Measurements from ENCODE around the gene CARMIL3.
"Not testable (repeated sequence)": the region's sequence is repeated elsewhere in the genome, so short reads cannot be mapped to it uniquely, and the experiment has no call there.

Gene CARMIL3

GRCh38 chr14:24105609-24106239, 53.9 kb downstream of the CARMIL3 start:
- H3K27me3 ChIP-seq (ENCODE audit: control insufficient read depth in 2 of 2, insufficient read depth in 2 of 2, low read length in 2 of 2); H3K9me3 ChIP-seq (ENCODE audit: control insufficient read depth in 2 of 2, low read length in 2 of 2); H3K27ac ChIP-seq (ENCODE audit: low read depth in 2 of 2, low read length in 2 of 2); H3K9ac ChIP-seq (ENCODE audit: low read depth in 1 of 2, low read length in 2 of 2); H3K4me3 ChIP-seq (ENCODE audit: low read length in 2 of 2): not testable (repeated sequence)
- H3K4me1 ChIP-seq (ENCODE audit: control insufficient read depth in 2 of 2, insufficient read depth in 2 of 2, low read length in 2 of 2): peaks cover 0 to 13% of the 10 kb centered on the region in 2 donors
- H3K36me3 ChIP-seq (ENCODE audit: control insufficient read depth in 2 of 2, insufficient read depth in 2 of 2, low read length in 2 of 2): peaks cover 21 to 25% of the 10 kb centered on the region in 2 donors

- Histone ChIP-seq H3K9ac (ENCODE audit: low read depth in 1 of 2, low read length in 2 of 2) (no peak overlapping the region), H3K36me3 (ENCODE audit: control insufficient read depth in 2 of 2, insufficient read depth in 2 of 2, low read length in 2 of 2) (peaks cover 13 to 17% of the 10 kb centered on the region in 2 donors), H3K27ac (ENCODE audit: low read depth in 2 of 2, low read length in 2 of 2) (no peak overlapping the region), H3K4me3 (ENCODE audit: low read length in 2 of 2) (no peak overlapping the region), H3K4me1 (ENCODE audit: control insufficient read depth in 2 of 2, insufficient read depth in 2 of 2, low read length in 2 of 2) (peaks cover 0 to 16% of the 10 kb centered on the region in 2 donors), H3K27me3 (ENCODE audit: control insufficient read depth in 2 of 2, insufficient read depth in 2 of 2, low read length in 2 of 2) (no peaks in the 10 kb centered on the region), H3K9me3 (ENCODE audit: control insufficient read depth in 2 of 2, low read length in 2 of 2) (no peaks in the 10 kb centered on the region)
These were observed 55.0 kb downstream of the CARMIL3 start for GRCh38 chr14:24106672-24107271.

GRCh38 chr14:24108336-24108874, 56.6 kb downstream of the CARMIL3 start:
- Histone ChIP-seq H3K4me3 (ENCODE audit: low read length in 2 of 2) (no peak overlapping the region), H3K9me3 (ENCODE audit: control insufficient read depth in 2 of 2, low read length in 2 of 2) (no peaks in the 10 kb centered on the region), H3K9ac (ENCODE audit: low read depth in 1 of 2, low read length in 2 of 2) (no peak overlapping the region), H3K36me3 (ENCODE audit: control insufficient read depth in 2 of 2, insufficient read depth in 2 of 2, low read length in 2 of 2) (peaks cover 4 to 6% of the 10 kb centered on the region in 2 donors), H3K27ac (ENCODE audit: low read depth in 2 of 2, low read length in 2 of 2) (peak overlapping the region; percentile 11 to 60), H3K27me3 (ENCODE audit: control insufficient read depth in 2 of 2, insufficient read depth in 2 of 2, low read length in 2 of 2) (no peaks in the 10 kb centered on the region), H3K4me1 (ENCODE audit: control insufficient read depth in 2 of 2, insufficient read depth in 2 of 2, low read length in 2 of 2) (peaks cover 2 to 19% of the 10 kb centered on the region in 2 donors)

GRCh38 chr14:24110060-24110459, 58.3 kb downstream of the CARMIL3 start:
- Histone ChIP-seq H3K4me1 (ENCODE audit: control insufficient read depth in 2 of 2, insufficient read depth in 2 of 2, low read length in 2 of 2) (peaks cover 5 to 21% of the 10 kb centered on the region in 2 donors), H3K9ac (ENCODE audit: low read depth in 1 of 2, low read length in 2 of 2) (no peak overlapping the region), H3K9me3 (ENCODE audit: control insufficient read depth in 2 of 2, low read length in 2 of 2) (no peaks in the 10 kb centered on the region), H3K36me3 (ENCODE audit: control insufficient read depth in 2 of 2, insufficient read depth in 2 of 2, low read length in 2 of 2) (no peaks in the 10 kb centered on the region), H3K27me3 (ENCODE audit: control insufficient read depth in 2 of 2, insufficient read depth in 2 of 2, low read length in 2 of 2) (no peaks in the 10 kb centered on the region), H3K4me3 (ENCODE audit: low read length in 2 of 2) (no peak overlapping the region), H3K27ac (ENCODE audit: low read depth in 2 of 2, low read length in 2 of 2) (no peak overlapping the region)

- Histone ChIP-seq H3K9ac (ENCODE audit: low read depth in 1 of 2, low read length in 2 of 2) (no peak overlapping the region), H3K27ac (ENCODE audit: low read depth in 2 of 2, low read length in 2 of 2) (peak overlapping the region; percentile 9 to 18), H3K9me3 (ENCODE audit: control insufficient read depth in 2 of 2, low read length in 2 of 2) (no peaks in the 10 kb centered on the region), H3K4me1 (ENCODE audit: control insufficient read depth in 2 of 2, insufficient read depth in 2 of 2, low read length in 2 of 2) (peaks cover 6 to 21% of the 10 kb centered on the region in 2 donors), H3K36me3 (ENCODE audit: control insufficient read depth in 2 of 2, insufficient read depth in 2 of 2, low read length in 2 of 2) (no peaks in the 10 kb centered on the region), H3K4me3 (ENCODE audit: low read length in 2 of 2) (no peak overlapping the region), H3K27me3 (ENCODE audit: control insufficient read depth in 2 of 2, insufficient read depth in 2 of 2, low read length in 2 of 2) (no peaks in the 10 kb centered on the region)
These were observed 58.7 kb downstream of the CARMIL3 start for GRCh38 chr14:24110523-24110922.

- Histone ChIP-seq H3K9ac (ENCODE audit: low read depth in 1 of 2, low read length in 2 of 2) (peak overlapping the region; percentile 93 to 97), H3K4me1 (ENCODE audit: control insufficient read depth in 2 of 2, insufficient read depth in 2 of 2, low read length in 2 of 2) (peaks cover 18 to 32% of the 10 kb centered on the region in 2 donors)
These were observed 61.6 kb downstream of the CARMIL3 start for GRCh38 chr14:24113379-24113800.

GRCh38 chr14:24113801-24114531, 62.2 kb downstream of the CARMIL3 start:
- Histone ChIP-seq H3K27ac (ENCODE audit: low read depth in 2 of 2, low read length in 2 of 2) (peak overlapping the region; percentile 99 to 100), H3K27me3 (ENCODE audit: control insufficient read depth in 2 of 2, insufficient read depth in 2 of 2, low read length in 2 of 2) (no peaks in the 10 kb centered on the region), H3K4me1 (ENCODE audit: control insufficient read depth in 2 of 2, insufficient read depth in 2 of 2, low read length in 2 of 2) (peaks cover 18 to 30% of the 10 kb centered on the region in 2 donors)

More at GRCh38 chr14:24113379-24113800, 61.6 kb downstream of the CARMIL3 start:
- peak overlapping the region; percentile 78 to 95 for H3K4me3 ChIP-seq (ENCODE audit: low read length in 2 of 2)
- peaks cover 10 to 17% of the 10 kb centered on the region in 2 donors for H3K36me3 ChIP-seq (ENCODE audit: control insufficient read depth in 2 of 2, insufficient read depth in 2 of 2, low read length in 2 of 2)
- H3K27me3 ChIP-seq (ENCODE audit: control insufficient read depth in 2 of 2, insufficient read depth in 2 of 2, low read length in 2 of 2): no peaks in the 10 kb centered on the region
- peak overlapping the region; percentile 99 to 100 for H3K27ac ChIP-seq (ENCODE audit: low read depth in 2 of 2, low read length in 2 of 2)
- H3K9me3 ChIP-seq (ENCODE audit: control insufficient read depth in 2 of 2, low read length in 2 of 2): no peaks in the 10 kb centered on the region

GRCh38 chr14:24114532-24115421, 63.0 kb downstream of the CARMIL3 start, which contains the start of the genes DCAF11 and NRL:
Gene DCAF11 (plus strand): TSS chr14:24114777. CDS start chr14:24115595, 818 bp downstream.
Gene NRL (minus strand): TSS chr14:24114949. CDS start chr14:24082848, 32,101 bp downstream.
- Histone ChIP-seq H3K27me3 (ENCODE audit: control insufficient read depth in 2 of 2, insufficient read depth in 2 of 2, low read length in 2 of 2) (no peaks in the 10 kb centered on the region), H3K9me3 (ENCODE audit: control insufficient read depth in 2 of 2, low read length in 2 of 2) (no peaks in the 10 kb centered on the region), H3K4me3 (ENCODE audit: low read length in 2 of 2) (peak within 1 kb of the TSS; percentile 78 to 95), H3K9ac (ENCODE audit: low read depth in 1 of 2, low read length in 2 of 2) (peak within 1 kb of the TSS; percentile 93 to 97), H3K27ac (ENCODE audit: low read depth in 2 of 2, low read length in 2 of 2) (peak within 1 kb of the TSS; percentile 99 to 100), H3K36me3 (ENCODE audit: control insufficient read depth in 2 of 2, insufficient read depth in 2 of 2, low read length in 2 of 2) (peaks cover 24 to 31% of the 10 kb centered on the region in 2 donors), H3K4me1 (ENCODE audit: control insufficient read depth in 2 of 2, insufficient read depth in 2 of 2, low read length in 2 of 2) (peaks cover 18 to 26% of the 10 kb centered on the region in 2 donors)

More at GRCh38 chr14:24113801-24114531, 62.2 kb downstream of the CARMIL3 start:
- Histone ChIP-seq H3K9ac (ENCODE audit: low read depth in 1 of 2, low read length in 2 of 2) (peak overlapping the region; percentile 93 to 97), H3K36me3 (ENCODE audit: control insufficient read depth in 2 of 2, insufficient read depth in 2 of 2, low read length in 2 of 2) (peaks cover 16 to 23% of the 10 kb centered on the region in 2 donors), H3K9me3 (ENCODE audit: control insufficient read depth in 2 of 2, low read length in 2 of 2) (no peaks in the 10 kb centered on the region), H3K4me3 (ENCODE audit: low read length in 2 of 2) (peak overlapping the region; percentile 78 to 95)

GRCh38 chr14:24115422-24116127, 63.8 kb downstream of the CARMIL3 start:
- peak overlapping the region; percentile 99 to 100 for H3K27ac ChIP-seq (ENCODE audit: low read depth in 2 of 2, low read length in 2 of 2)
- peaks cover 28 to 35% of the 10 kb centered on the region in 2 donors for H3K36me3 ChIP-seq (ENCODE audit: control insufficient read depth in 2 of 2, insufficient read depth in 2 of 2, low read length in 2 of 2)
- peaks cover 18 to 20% of the 10 kb centered on the region in 2 donors for H3K4me1 ChIP-seq (ENCODE audit: control insufficient read depth in 2 of 2, insufficient read depth in 2 of 2, low read length in 2 of 2)
- H3K9ac ChIP-seq (ENCODE audit: low read depth in 1 of 2, low read length in 2 of 2): peak overlapping the region; percentile 84 to 93
- no peaks in the 10 kb centered on the region for H3K9me3 ChIP-seq (ENCODE audit: control insufficient read depth in 2 of 2, low read length in 2 of 2)
- H3K4me3 ChIP-seq (ENCODE audit: low read length in 2 of 2): peak overlapping the region; percentile 78 to 95
- no peaks in the 10 kb centered on the region for H3K27me3 ChIP-seq (ENCODE audit: control insufficient read depth in 2 of 2, insufficient read depth in 2 of 2, low read length in 2 of 2)

Measured in mucosa of rectum (tissue), 2 donors.